ENCODE measurements around the gene GPR84. TPM values are rescaled to one million over a fixed set of nuclear protein-coding genes. Genes with fewer than 3 reads are reported as not detected.

Gene GPR84
- total and polyA plus RNA-seq, 9 of the 15 experiments (the other 6 are each of a cell fraction or from before 2014, with no cell fraction given) = 0.07 to 0.18 (median 0.11) TPM; not detected in 5

DNA sequence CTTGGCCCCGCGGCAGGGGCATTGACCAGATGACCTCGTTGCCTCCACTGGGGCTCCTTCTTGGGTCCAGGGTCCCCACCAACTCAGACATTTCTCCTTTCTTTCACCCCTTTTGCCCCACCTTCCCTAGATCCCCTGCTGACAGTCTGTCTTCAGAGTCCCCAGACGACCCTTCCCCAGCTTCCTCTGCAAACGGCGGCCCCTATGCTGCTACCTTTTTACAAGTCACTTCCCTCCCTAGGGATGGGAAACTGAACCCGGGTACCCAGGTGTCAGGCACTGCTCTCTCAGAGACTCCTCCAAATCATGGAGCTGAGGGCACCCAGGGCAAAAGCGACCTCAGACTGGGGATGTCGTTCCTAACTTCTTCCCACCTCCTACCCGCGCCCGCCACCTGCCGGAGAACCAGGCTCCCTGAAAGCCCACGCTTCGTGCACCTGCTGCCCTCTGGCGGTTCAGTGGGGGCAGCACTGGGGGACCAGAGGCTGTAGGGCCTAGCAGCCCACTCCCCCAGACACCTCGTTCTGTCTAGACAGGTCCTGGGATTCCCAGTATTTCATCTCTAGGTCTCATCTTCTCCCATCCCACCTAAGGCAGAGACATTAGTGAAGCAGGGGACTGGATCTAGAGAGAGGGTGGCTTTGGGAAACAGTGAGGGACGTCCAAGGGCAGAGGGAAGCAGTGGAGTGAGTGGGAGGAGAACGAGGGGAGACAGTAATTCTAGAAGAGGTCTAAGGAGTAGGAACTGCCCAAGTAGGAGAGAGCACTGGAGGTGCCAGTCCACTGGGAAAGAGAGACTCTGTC, 15.3 kb upstream of the GPR84 start (continued):
- TF ChIP-seq CHCHD3 (CRISPR knock-in tag; IDR thresholded peaks at IDR 0.05) (no peak), KDM2B (CRISPR knock-in tag; IDR thresholded peaks at IDR 0.05) (no peak), ZC3H11A (IDR thresholded peaks at IDR 0.05; ENCODE audit: low read depth, low read length) (no peak), NR3C1 (CRISPR knock-in tag; IDR thresholded peaks at IDR 0.05) (no peak), SRSF1 (IDR thresholded peaks at IDR 0.05; ENCODE audit: low read depth, low read length) (no peak), ZNF830 (CRISPR knock-in tag; IDR thresholded peaks at IDR 0.05) (no peak), ATF1 (CRISPR knock-in tag; IDR thresholded peaks at IDR 0.05) (no peak), ATF1 (tag; IDR thresholded peaks at IDR 0.05) (peak; percentile 33; the same call in 1 of the 2 replicates), MXI1 (IDR thresholded peaks at IDR 0.05; ENCODE audit: low read depth, low read length) (no peak), ZNF12 (CRISPR knock-in tag; IDR thresholded peaks at IDR 0.05) (no peak), LCOR (CRISPR knock-in tag; IDR thresholded peaks at IDR 0.05) (peak; percentile 78; the same call in 1 of the 2 replicates), RNF2 (IDR thresholded peaks at IDR 0.05) (no peak), PHF21A (IDR thresholded peaks at IDR 0.05; ENCODE audit: borderline replicate concordance, low read depth) (0 out of 2 replicates have a peak, but pooled peaks have one; percentile 31), ZNF589 (CRISPR knock-in tag; IDR thresholded peaks at IDR 0.05; ENCODE audit: low read depth) (no peak), ZKSCAN8 (CRISPR knock-in tag; IDR thresholded peaks at IDR 0.05) (no peak), SREBF1 (IDR thresholded peaks at IDR 0.05; ENCODE audit: borderline replicate concordance, low read depth, low read length) (no peak), ATF7 (IDR thresholded peaks at IDR 0.05) (peak; percentile 49; the same call in 1 of the 2 replicates), MYNN (IDR thresholded peaks at IDR 0.05) (no peak), MYNN (CRISPR knock-in tag; IDR thresholded peaks at IDR 0.05) (no peak), ASH1L (IDR thresholded peaks at IDR 0.05; ENCODE audit: borderline replicate concordance, low read depth, partially characterized antibody) (no peak), LEF1 (IDR thresholded peaks at IDR 0.05) (no peak), MEF2D (tag; conservative IDR thresholded peaks at IDR 0.05; ENCODE audit: low read depth) (no peak), SMC3 (conservative IDR thresholded peaks at IDR 0.05; ENCODE audit: insufficient read depth, low read depth, low read length) (peak; percentile 99), ZNF311 (CRISPR knock-in tag; IDR thresholded peaks at IDR 0.05) (no peak), ZNF3 (CRISPR knock-in tag; IDR thresholded peaks at IDR 0.05) (no peak)
- TF ChIP-seq, protein P1, sequence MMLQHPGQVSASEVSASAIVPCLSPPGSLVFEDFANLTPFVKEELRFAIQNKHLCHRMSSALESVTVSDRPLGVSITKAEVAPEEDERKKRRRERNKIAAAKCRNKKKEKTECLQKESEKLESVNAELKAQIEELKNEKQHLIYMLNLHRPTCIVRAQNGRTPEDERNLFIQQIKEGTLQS (IDR thresholded peaks at IDR 0.05) = no peak
- TF ChIP-seq, protein P1 (CRISPR knock-in tag; conservative IDR thresholded peaks at IDR 0.05) = no peak
- TF ChIP-seq, protein P2, sequence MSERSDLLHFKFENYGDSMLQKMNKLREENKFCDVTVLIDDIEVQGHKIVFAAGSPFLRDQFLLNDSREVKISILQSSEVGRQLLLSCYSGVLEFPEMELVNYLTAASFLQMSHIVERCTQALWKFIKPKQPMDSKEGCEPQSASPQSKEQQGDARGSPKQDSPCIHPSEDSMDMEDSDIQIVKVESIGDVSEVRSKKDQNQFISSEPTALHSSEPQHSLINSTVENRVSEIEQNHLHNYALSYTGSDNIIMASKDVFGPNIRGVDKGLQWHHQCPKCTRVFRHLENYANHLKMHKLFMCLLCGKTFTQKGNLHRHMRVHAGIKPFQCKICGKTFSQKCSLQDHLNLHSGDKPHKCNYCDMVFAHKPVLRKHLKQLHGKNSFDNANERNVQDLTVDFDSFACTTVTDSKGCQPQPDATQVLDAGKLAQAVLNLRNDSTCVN (CRISPR knock-in tag; IDR thresholded peaks at IDR 0.05) = no peak
- TF ChIP-seq, protein P3, sequence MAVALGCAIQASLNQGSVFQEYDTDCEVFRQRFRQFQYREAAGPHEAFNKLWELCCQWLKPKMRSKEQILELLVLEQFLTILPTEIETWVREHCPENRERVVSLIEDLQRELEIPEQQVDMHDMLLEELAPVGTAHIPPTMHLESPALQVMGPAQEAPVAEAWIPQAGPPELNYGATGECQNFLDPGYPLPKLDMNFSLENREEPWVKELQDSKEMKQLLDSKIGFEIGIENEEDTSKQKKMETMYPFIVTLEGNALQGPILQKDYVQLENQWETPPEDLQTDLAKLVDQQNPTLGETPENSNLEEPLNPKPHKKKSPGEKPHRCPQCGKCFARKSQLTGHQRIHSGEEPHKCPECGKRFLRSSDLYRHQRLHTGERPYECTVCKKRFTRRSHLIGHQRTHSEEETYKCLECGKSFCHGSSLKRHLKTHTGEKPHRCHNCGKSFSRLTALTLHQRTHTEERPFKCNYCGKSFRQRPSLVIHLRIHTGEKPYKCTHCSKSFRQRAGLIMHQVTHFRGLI (CRISPR knock-in tag; IDR thresholded peaks at IDR 0.05) = no peak

Measured in K562 (cell line).